ENCODE results near the gene DCUN1D2. TPM values are rescaled to one million over a fixed set of nuclear protein-coding genes. Genes with fewer than 3 reads are reported as not detected.

Gene DCUN1D2
- total RNA-seq, 1 donor from 2014 or later = 14.2 TPM

GRCh38 chr13:113514847-113515246 lies 24.3 kb upstream of the DCUN1D2 start:
- FAIRE-seq (no peak), DNase-seq (ENCODE audit: low read depth) (no peak)
- Histone ChIP-seq H3K36me3 (ENCODE audit: control insufficient read depth, insufficient read depth, low read length) (peaks cover 20% of the 10 kb centered on the region), H3K4me3 (ENCODE audit: low read depth, low read length) (no peak overlapping the region), H3K27me3 (ENCODE audit: control insufficient read depth, insufficient read depth, low read length) (no peaks in the 10 kb centered on the region)
- no peak for TF ChIP-seq CTCF (IDR thresholded peaks at IDR 0.05; ENCODE audit: insufficient read depth, low read length, severe bottlenecking)

- peaks cover 20% of the 10 kb centered on the region for H3K36me3 ChIP-seq (ENCODE audit: control insufficient read depth, insufficient read depth, low read length)
- TF ChIP-seq CTCF (IDR thresholded peaks at IDR 0.05; ENCODE audit: insufficient read depth, low read length, severe bottlenecking) = no peak
- no peaks in the 10 kb centered on the region for H3K27me3 ChIP-seq (ENCODE audit: control insufficient read depth, insufficient read depth, low read length)
- no peak for DNase-seq (ENCODE audit: low read depth)
- no peak overlapping the region for H3K4me3 ChIP-seq (ENCODE audit: low read depth, low read length)
- FAIRE-seq = no peak
These were observed 23.2 kb upstream of the DCUN1D2 start for GRCh38 chr13:113513761-113514160.

- TF ChIP-seq CTCF (IDR thresholded peaks at IDR 0.05; ENCODE audit: insufficient read depth, low read length, severe bottlenecking) = no peak
- DNase-seq (ENCODE audit: low read depth) (no peak), FAIRE-seq (no peak)
- peaks cover 22% of the 10 kb centered on the region for H3K36me3 ChIP-seq (ENCODE audit: control insufficient read depth, insufficient read depth, low read length)
- no peak overlapping the region for H3K4me3 ChIP-seq (ENCODE audit: low read depth, low read length)
- H3K27me3 ChIP-seq (ENCODE audit: control insufficient read depth, insufficient read depth, low read length) = no peaks in the 10 kb centered on the region
These were observed 20.9 kb upstream of the DCUN1D2 start for GRCh38 chr13:113511361-113511760.

GRCh38 chr13:113510871-113511270 lies 20.4 kb upstream of the DCUN1D2 start:
- Histone ChIP-seq H3K27me3 (ENCODE audit: control insufficient read depth, insufficient read depth, low read length) (no peaks in the 10 kb centered on the region), H3K36me3 (ENCODE audit: control insufficient read depth, insufficient read depth, low read length) (peaks cover 22% of the 10 kb centered on the region), H3K4me3 (ENCODE audit: low read depth, low read length) (no peak overlapping the region)
- FAIRE-seq (no peak), DNase-seq (ENCODE audit: low read depth) (no peak)
- TF ChIP-seq CTCF (IDR thresholded peaks at IDR 0.05; ENCODE audit: insufficient read depth, low read length, severe bottlenecking) = no peak

GRCh38 chr13:113509989-113510388 lies 19.5 kb upstream of the DCUN1D2 start:
- Histone ChIP-seq H3K27me3 (ENCODE audit: control insufficient read depth, insufficient read depth, low read length) (no peaks in the 10 kb centered on the region), H3K4me3 (ENCODE audit: low read depth, low read length) (no peak overlapping the region), H3K36me3 (ENCODE audit: control insufficient read depth, insufficient read depth, low read length) (peaks cover 24% of the 10 kb centered on the region)
- no peak for DNase-seq (ENCODE audit: low read depth)
- peak; percentile 60 for FAIRE-seq
- no peak for TF ChIP-seq CTCF (IDR thresholded peaks at IDR 0.05; ENCODE audit: insufficient read depth, low read length, severe bottlenecking)

GRCh38 chr13:113508521-113509254 lies 18.2 kb upstream of the DCUN1D2 start:
- Histone ChIP-seq H3K27me3 (ENCODE audit: control insufficient read depth, insufficient read depth, low read length) (no peaks in the 10 kb centered on the region), H3K4me3 (ENCODE audit: low read depth, low read length) (no peak overlapping the region), H3K36me3 (ENCODE audit: control insufficient read depth, insufficient read depth, low read length) (peaks cover 31% of the 10 kb centered on the region)
- DNase-seq (ENCODE audit: low read depth) (no peak), FAIRE-seq (no peak)
- TF ChIP-seq CTCF (IDR thresholded peaks at IDR 0.05; ENCODE audit: insufficient read depth, low read length, severe bottlenecking) = no peak

Measured in bronchial epithelial cell (primary cell).